T-helper 17 cell (primary cell): ENCODE data around the gene ACY1. TPM values are rescaled to one million over a fixed set of nuclear protein-coding genes. Genes with fewer than 3 reads are reported as not detected.
"Not testable (repeated sequence)": the region's sequence is repeated elsewhere in the genome, so short reads cannot be mapped to it uniquely, and the experiment has no call there.

Experiments
- ATAC-seq: fragments of 150-1000 bp; cut with Tn5 transposase; 2 replicates; pipeline ENCODE4 v1.10.0; 2021; ENCODE audit warnings: mild to moderate bottlenecking, moderate library complexity
- DNase-seq, 3 donors: peaks; one replicate each; pipeline versions ENCODE4 v3.0.0 to v3.0.0-alpha.2; 2020 to 2021
- H3K9me3 ChIP-seq: one replicate; pipeline ENCODE4 v1.7.0; 2013; ENCODE audit warnings: low read length, mild to moderate bottlenecking; ENCODE audit not compliant: control insufficient read depth, poor library complexity, severe bottlenecking
- H3K27ac Mint-ChIP-seq: one replicate; pipeline ENCODE4 v1.8.0; 2022; ENCODE audit warnings: mild to moderate bottlenecking, moderate library complexity, mixed read lengths
- H3K27me3 Mint-ChIP-seq: one replicate; pipeline ENCODE4 v1.8.0; 2022; ENCODE audit warnings: mixed read lengths
- H3K36me3 Mint-ChIP-seq: one replicate; pipeline ENCODE4 v1.8.0; 2022; ENCODE audit warnings: low read depth, mixed read lengths
- H3K4me1 Mint-ChIP-seq: one replicate; pipeline ENCODE4 v1.8.0; 2022; ENCODE audit warnings: mild to moderate bottlenecking, mixed read lengths
- H3K4me3 Mint-ChIP-seq: one replicate; pipeline ENCODE4 v1.8.0; 2022; ENCODE audit warnings: mild to moderate bottlenecking, moderate library complexity, mixed read lengths
- total RNA-seq, 4 donors: library from RNA in 2 of 4; stranded (reverse) in 2 of 4; gene quantifications; one replicate each; pipeline ENCODE4 v1.2.3 and lab custom pipeline; 2022 to 2026

The ACY1 gene
- total RNA-seq, 2 donors from 2014 or later, result 7.1 to 7.6 TPM

DNA sequence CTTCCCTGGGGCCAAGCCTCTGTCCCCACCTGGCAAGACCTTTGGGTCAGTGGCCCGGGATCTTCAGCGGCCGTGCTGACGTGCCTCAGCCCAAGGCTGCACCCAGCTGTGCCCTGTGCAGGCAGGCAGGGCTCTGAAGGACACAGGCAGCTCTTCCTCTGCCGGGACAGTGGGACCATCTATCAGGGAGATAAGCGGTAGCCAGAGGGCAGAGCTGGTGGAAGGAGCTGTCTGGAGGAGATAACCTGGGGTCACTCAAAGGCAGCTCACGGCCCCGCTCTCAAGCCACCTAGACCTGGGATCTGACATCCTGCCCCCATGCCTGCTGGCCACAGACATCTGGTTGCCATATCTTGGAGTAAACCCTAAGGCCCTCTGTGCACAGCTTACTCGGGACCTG is 45.7 kb downstream of the ACY1 start:
- DNase-seq (no peak), ATAC-seq (no peak)
- H3K27ac Mint-ChIP-seq, result no peak overlapping the region
- H3K9me3 ChIP-seq, result no peaks in the 10 kb centered on the region
- H3K4me1 Mint-ChIP-seq, result peaks cover 18% of the 10 kb centered on the region
- H3K4me3 Mint-ChIP-seq, result no peak overlapping the region
- H3K27me3 Mint-ChIP-seq, result no peaks in the 10 kb centered on the region
- peaks cover 2% of the 10 kb centered on the region for H3K36me3 Mint-ChIP-seq

DNA sequence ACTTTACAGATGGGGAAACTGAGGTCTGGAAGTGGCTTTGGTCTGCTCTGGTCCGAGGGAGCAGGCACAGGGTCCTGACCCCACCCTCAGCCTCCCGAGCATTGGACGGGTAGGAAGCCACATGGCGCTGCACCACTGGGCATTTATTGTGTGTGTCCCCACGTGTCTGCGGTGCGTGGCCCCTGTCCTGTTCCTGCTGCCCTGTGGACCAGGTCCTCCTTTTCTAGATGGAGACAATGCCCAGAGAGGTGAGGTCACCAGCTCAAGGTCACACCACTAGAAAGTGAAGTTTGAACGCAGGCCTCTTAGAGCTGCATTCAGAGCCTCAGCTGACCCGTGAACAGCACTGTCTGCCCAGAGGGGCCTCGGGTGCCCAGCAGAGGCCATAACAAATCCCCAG is 46.2 kb downstream of the ACY1 start:
- Mint-ChIP-seq H3K36me3 (peaks cover 2% of the 10 kb centered on the region), H3K4me1 (peaks cover 15% of the 10 kb centered on the region), H3K27ac (no peak overlapping the region), H3K27me3 (no peaks in the 10 kb centered on the region), H3K4me3 (no peak overlapping the region)
- H3K9me3 ChIP-seq, result no peaks in the 10 kb centered on the region
- ATAC-seq, result no peak
- DNase-seq, result no peak

DNA sequence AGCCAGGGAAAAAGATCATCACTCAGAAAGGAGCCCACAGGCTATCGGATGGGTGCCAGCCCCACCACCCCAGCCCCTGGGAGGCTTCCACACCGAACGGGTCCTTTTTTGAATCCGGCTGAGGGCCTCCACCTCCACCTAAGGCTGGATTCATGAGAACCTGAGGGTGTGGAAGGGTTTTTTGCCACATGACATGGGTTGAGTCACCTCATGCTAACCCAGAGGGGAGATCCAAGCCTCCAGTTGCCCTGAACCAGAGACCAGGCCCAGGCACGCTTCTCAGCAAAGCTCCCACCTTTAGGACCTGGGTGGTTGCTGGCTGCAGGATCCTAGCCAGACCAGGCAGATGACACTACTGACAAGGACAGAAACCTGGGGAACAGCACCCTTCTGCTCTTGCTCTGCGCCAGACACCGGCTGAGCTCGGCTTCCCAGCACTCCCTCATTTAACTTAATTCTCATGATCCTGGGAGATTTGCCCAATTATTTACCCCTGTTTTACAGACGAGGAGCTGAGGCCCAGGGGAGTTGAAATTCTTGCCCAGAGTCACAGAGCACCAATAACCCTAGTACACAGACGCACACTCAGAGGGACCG is 47.5 kb downstream of the ACY1 start:
- Mint-ChIP-seq H3K27me3 (no peaks in the 10 kb centered on the region), H3K27ac (no peak overlapping the region), H3K36me3 (peaks cover 2% of the 10 kb centered on the region), H3K4me1 (peaks cover 6% of the 10 kb centered on the region), H3K4me3 (no peak overlapping the region)
- ATAC-seq (no peak), DNase-seq (no peak)
- no peaks in the 10 kb centered on the region for H3K9me3 ChIP-seq

DNA sequence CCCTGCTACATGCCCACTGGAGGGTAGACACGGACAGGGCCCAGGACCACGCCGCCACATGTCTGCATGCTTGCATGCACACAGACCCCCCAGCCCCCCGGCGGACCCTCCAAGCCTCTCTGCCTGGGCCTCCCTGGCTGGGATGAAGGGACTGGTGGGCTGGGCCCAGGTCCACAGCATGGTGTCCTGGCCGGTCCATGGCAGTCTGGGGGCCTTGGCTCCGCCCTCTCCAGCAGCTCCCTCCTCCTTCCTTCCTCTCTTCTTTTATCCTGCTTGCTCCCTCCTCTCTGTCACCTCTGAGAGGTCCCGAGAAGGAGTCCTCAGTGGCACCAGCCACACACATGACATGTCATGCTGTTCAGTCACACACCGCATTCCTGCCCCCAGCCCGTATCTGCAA is 48.6 kb downstream of the ACY1 start:
- DNase-seq (no peak), ATAC-seq (no peak)
- H3K9me3 ChIP-seq, result no peaks in the 10 kb centered on the region
- Mint-ChIP-seq H3K4me1 (no peaks in the 10 kb centered on the region), H3K36me3 (peaks cover 2% of the 10 kb centered on the region), H3K4me3 (no peak overlapping the region), H3K27me3 (no peaks in the 10 kb centered on the region), H3K27ac (no peak overlapping the region)

DNA sequence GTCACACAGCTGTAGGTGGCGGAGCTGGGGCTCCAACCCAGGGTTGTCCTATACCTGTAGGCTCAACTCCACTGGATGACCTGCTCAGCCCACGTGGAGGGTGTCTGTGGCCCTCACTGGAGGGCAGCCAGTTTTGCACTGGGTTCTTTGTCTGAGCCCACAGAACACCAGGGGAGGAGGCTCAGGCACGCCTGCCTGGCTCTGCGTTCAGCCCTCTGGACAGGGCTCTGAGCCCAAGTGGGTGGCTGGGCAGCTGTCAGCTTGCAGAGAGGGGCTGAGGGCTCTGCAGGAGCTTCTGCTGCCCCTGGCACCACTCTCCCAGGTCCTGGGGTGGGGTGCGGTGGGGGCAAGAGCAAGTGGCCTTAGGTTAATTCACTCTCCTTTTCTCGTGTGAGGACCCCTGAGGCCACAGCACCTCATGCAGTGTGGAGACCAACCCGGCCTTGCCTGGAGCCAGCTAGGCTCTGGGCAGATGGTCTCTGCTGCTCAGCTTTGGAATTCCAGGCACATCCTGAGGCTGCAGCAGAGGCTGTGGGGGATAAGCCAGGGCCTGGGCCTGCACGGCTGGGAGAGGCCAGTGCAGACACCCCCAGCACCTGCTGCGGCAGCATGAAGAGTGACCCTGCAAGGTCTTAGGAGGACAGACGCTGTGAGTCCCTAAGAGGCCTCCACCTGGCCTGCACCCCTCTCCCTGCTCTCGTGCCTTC is 49.5 kb downstream of the ACY1 start:
- no peak for ATAC-seq
- H3K9me3 ChIP-seq, result no peaks in the 10 kb centered on the region
- Mint-ChIP-seq H3K4me3 (no peak overlapping the region), H3K27ac (no peak overlapping the region), H3K4me1 (no peaks in the 10 kb centered on the region), H3K27me3 (no peaks in the 10 kb centered on the region), H3K36me3 (peaks cover 2% of the 10 kb centered on the region)
- DNase-seq, result no peak

DNA sequence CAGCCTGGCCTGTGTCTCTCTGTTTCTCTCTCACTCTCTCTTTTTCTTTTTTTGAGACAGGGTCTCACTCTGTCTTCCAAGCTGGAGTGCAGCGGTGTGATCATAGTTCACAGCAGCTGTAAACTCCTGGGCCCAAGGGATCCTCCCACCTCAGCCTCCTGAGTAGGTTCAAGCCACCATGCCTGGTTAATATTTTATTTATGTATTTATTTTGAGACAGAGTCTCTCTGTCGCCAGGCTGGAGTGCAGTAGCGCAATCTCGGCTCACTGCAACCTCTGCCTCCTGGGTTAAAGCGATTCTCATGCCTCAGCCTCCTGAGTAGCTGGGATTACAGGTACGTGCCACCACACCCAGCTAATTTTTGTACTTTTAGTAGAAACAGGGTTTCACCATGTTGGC is 50.4 kb downstream of the ACY1 start:
- H3K9me3 ChIP-seq, H3K27me3 Mint-ChIP-seq, ATAC-seq, H3K27ac Mint-ChIP-seq, H3K4me3 Mint-ChIP-seq, H3K36me3 Mint-ChIP-seq, DNase-seq, H3K4me1 Mint-ChIP-seq: not testable (repeated sequence)

DNA sequence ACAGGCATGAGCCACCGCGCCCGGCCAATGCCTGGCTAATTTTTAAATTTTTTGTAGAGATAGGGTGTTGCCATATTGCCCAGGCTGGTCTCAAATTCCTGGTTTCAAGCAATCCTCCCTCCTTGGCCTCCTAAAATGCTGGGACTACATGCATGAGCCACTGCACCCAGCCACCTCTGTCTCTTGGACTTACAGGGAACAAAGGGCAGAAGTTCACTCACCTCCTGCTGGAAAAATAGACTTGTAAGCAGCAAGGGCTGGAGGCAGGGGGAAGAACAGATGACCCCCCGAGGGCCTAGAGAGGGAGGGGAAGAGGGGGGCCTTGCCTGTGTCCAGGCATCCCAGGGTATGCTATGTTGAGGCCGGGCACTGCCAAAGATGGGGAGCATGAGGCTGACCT is 50.9 kb downstream of the ACY1 start:
- no peaks in the 10 kb centered on the region for H3K27me3 Mint-ChIP-seq
- no peaks in the 10 kb centered on the region for H3K9me3 ChIP-seq
- ATAC-seq (no peak), DNase-seq (no peak)
- H3K36me3 Mint-ChIP-seq, result peaks cover 2% of the 10 kb centered on the region
- H3K4me1 Mint-ChIP-seq, result no peaks in the 10 kb centered on the region
- peak overlapping the region; percentile 41 for H3K27ac Mint-ChIP-seq
- no peak overlapping the region for H3K4me3 Mint-ChIP-seq

DNA sequence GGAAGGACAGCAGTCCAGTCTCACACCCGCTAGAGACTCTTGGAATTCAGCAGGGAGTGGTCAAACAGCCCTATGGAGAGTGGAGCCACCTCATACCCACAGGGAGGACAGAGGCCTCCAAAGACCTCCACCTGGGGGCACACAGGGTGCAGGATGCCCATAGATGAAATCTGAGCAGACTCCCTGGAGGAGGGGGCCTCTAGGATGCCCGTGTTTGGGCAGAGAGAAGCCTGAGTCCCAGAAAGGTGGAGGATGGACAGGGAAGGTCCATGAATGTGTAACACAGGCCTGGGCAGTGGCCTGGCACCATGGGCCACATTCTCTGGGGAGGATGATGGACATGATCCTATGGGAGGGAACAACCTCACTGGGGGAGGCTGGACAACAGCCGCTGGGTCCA is 51.3 kb downstream of the ACY1 start:
- Mint-ChIP-seq H3K27me3 (no peaks in the 10 kb centered on the region), H3K4me1 (peaks cover 2% of the 10 kb centered on the region), H3K4me3 (no peak overlapping the region), H3K27ac (peak overlapping the region; percentile 41), H3K36me3 (peaks cover 2% of the 10 kb centered on the region)
- ATAC-seq (no peak), DNase-seq (no peak)
- no peaks in the 10 kb centered on the region for H3K9me3 ChIP-seq

DNA sequence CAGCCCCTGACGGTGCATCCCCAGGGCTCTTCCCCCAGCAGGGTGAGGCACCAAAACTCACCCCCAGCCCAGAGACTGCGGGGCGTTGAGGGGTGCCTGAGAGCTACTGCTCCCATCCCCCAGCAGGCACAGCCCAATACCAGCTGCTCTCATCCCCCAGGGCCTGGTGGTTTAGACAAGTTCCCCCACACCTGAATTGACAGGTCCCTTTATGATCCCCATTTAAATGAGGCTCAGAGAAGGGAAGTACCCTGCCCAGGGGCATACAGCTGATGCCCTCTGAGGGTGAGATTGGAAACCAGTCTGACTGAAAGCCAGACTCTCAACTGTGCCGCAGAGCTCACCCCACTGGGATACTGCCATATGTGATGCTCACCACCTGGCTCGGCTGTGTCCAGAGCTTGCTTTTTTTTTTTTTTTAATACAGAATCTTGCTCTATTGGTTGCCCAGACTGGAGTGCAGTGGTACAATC is 52.9 kb downstream of the ACY1 start:
- Mint-ChIP-seq H3K27ac (no peak overlapping the region), H3K4me1 (peaks cover 7% of the 10 kb centered on the region), H3K36me3 (peaks cover 2% of the 10 kb centered on the region), H3K27me3 (no peaks in the 10 kb centered on the region), H3K4me3 (no peak overlapping the region)
- ATAC-seq, result no peak
- H3K9me3 ChIP-seq, result no peaks in the 10 kb centered on the region
- no peak for DNase-seq

DNA sequence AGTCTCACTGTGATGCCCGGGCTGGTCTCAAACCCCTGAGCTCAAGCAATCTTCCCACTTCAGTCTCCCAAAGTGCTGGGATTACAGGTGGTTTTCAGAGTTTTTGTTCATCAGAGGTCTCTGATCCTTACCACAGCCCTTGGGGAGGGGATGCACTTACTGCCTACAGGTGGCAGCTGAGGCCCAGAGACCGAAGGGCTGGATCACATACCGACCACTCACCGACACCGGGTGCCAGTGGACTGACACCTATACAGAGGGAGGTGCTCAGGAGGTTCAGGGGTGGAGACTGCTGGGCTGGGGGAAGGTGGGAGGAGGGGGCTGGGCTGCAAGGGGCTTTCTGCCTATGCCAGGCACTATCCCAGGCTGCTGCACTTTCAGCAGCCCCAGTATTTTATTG is 53.5 kb downstream of the ACY1 start:
- peak; percentile 58 for ATAC-seq
- no peak for DNase-seq
- Mint-ChIP-seq H3K36me3 (peaks cover 2% of the 10 kb centered on the region), H3K27me3 (no peaks in the 10 kb centered on the region), H3K4me3 (no peak overlapping the region), H3K4me1 (peaks cover 12% of the 10 kb centered on the region), H3K27ac (no peak overlapping the region)
- no peaks in the 10 kb centered on the region for H3K9me3 ChIP-seq

DNA sequence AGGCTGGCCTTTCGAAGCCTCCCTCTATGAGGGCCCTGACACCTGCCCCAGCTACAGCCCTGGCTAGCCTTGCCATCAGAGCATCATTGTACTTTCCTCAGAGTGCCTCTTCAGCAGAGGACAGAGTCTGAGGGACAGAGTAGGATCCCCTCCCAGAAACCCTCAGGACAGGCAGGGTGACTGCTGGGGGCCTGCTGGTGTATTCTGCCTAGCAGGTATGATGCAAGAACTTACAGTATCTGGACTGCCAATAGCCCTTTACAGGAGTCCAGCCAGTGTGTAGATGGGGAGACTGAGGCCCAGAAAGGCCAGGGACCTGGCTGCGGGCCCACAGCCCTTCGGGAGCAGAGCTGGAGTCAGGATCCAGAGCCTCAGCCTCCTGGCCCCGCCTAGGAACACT is 54.0 kb downstream of the ACY1 start:
- H3K27ac Mint-ChIP-seq, result no peak overlapping the region
- ATAC-seq (no peak), DNase-seq (no peak)

DNA sequence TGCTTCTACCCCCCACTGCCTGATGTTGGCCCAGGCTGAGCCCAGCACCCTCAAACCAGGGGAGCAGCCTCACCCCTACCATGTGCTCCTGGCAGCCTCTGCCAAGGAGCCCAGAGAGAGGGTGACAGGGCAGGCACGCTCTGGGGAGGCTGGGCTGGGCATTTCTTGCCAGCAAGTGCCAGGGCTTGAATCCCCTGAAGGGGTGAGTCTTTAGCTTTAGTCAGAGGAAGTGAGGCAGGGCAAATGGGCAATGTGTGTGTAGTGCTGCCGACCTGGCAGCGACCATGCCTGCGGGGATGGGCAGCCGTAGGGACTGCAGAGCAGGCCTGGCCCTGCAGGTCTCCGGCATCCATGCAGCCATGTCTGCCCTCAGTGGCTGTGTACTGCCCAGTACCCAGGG is 54.9 kb downstream of the ACY1 start:
- DNase-seq (no peak), ATAC-seq (no peak)
- no peak overlapping the region for H3K27ac Mint-ChIP-seq
- no peaks in the 10 kb centered on the region for H3K27me3 Mint-ChIP-seq
- H3K9me3 ChIP-seq, result no peaks in the 10 kb centered on the region
- H3K4me1 Mint-ChIP-seq, result peaks cover 15% of the 10 kb centered on the region
- H3K4me3 Mint-ChIP-seq, result no peak overlapping the region
- H3K36me3 Mint-ChIP-seq, result no peaks in the 10 kb centered on the region

More for the DNA sequence above, 54.0 kb downstream of the ACY1 start:
- H3K9me3 ChIP-seq, result no peaks in the 10 kb centered on the region
- Mint-ChIP-seq H3K27me3 (no peaks in the 10 kb centered on the region), H3K36me3 (no peaks in the 10 kb centered on the region), H3K4me1 (peaks cover 15% of the 10 kb centered on the region), H3K4me3 (no peak overlapping the region)
